ENCODE data around the gene MFAP5. TPM values are rescaled to one million over a fixed set of nuclear protein-coding genes. Genes with fewer than 3 reads are reported as not detected.

The MFAP5 gene
- total RNA-seq, 1 experiment from 2014 or later = not detected

DNA sequence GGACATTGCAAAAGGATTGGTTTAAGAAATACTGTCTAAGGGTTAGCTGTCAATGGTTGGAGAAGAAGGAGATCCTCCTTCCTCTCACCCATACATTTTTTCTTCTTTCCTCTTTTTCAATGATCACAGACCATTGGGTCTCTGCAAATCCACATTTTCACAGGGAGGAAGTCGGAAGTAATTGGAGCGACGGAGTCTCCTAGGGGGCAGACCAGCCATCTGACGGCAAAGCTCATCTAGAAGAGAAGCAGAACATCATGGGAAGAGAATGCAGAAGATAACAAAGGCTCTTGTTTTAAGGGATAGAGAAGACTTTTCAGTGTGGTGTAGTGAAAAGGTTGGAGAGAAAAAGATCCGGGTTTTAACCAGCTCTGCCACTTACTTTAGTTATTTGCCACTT is 14.7 kb downstream of the MFAP5 start:
- DNase-seq (ENCODE audit: low read depth, low spot score) = no peak
- ATAC-seq = no peak
- Histone ChIP-seq H3K27me3 (ENCODE audit: insufficient read depth, low read length) (peaks cover 11% of the 10 kb centered on the region; the same call in 1 of the 2 replicates), H3K4me3 (replicated peaks in 1 of 2; ENCODE audit: low read depth in 1 of 2, low read length in 2 of 2) (no peak overlapping the region), H3K4me1 (ENCODE audit: control insufficient read depth in 1 of 2, insufficient read depth in 2 of 2, low read length in 2 of 2) (no peaks in the 10 kb centered on the region), H4K20me1 (ENCODE audit: insufficient read depth) (no peaks in the 10 kb centered on the region), H3K79me2 (ENCODE audit: insufficient read depth, low read length) (no peaks in the 10 kb centered on the region), H3K9me2 (ENCODE audit: insufficient read depth) (no peaks in the 10 kb centered on the region), H2AFZ (ENCODE audit: low read depth, low read length, poor library complexity, severe bottlenecking) (no peak overlapping the region), H3K9ac (ENCODE audit: low read length) (no peak overlapping the region), H3K9me3 (ENCODE audit: control insufficient read depth in 1 of 2, insufficient read depth in 1 of 2, low read depth in 1 of 2, low read length in 2 of 2) (no peaks in the 10 kb centered on the region), H3K4me2 (ENCODE audit: low read length) (no peak overlapping the region), H3K27ac (ENCODE audit: low read depth, low read length) (no peak overlapping the region), H3K36me3 (ENCODE audit: control insufficient read depth in 1 of 2, insufficient read depth in 2 of 2, low read length in 2 of 2) (no peaks in the 10 kb centered on the region)
- CTCF ChIA-PET = interaction anchor here (1.2 to 1.6 kb wide), 2 partner anchors 9 to 104 kb away, joined by 3 to 4 read pairs; no protein-coding TSS in a partner anchor
- POLR2A ChIA-PET = no interaction called here
- TF ChIP-seq, protein P1, sequence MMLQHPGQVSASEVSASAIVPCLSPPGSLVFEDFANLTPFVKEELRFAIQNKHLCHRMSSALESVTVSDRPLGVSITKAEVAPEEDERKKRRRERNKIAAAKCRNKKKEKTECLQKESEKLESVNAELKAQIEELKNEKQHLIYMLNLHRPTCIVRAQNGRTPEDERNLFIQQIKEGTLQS (IDR thresholded peaks at IDR 0.05) = no peak
- TF ChIP-seq RAD21 (IDR thresholded peaks at IDR 0.05; ENCODE audit: low read depth) (no peak), MAX (IDR thresholded peaks at IDR 0.05) (no peak), CBX3 (IDR thresholded peaks at IDR 0.05; ENCODE audit: low read depth) (no peak), ZBTB33 (IDR thresholded peaks at IDR 0.05; ENCODE audit: extremely low read depth, insufficient replicate concordance, low read length) (no peak)
- TF ChIP-seq, protein P2, sequence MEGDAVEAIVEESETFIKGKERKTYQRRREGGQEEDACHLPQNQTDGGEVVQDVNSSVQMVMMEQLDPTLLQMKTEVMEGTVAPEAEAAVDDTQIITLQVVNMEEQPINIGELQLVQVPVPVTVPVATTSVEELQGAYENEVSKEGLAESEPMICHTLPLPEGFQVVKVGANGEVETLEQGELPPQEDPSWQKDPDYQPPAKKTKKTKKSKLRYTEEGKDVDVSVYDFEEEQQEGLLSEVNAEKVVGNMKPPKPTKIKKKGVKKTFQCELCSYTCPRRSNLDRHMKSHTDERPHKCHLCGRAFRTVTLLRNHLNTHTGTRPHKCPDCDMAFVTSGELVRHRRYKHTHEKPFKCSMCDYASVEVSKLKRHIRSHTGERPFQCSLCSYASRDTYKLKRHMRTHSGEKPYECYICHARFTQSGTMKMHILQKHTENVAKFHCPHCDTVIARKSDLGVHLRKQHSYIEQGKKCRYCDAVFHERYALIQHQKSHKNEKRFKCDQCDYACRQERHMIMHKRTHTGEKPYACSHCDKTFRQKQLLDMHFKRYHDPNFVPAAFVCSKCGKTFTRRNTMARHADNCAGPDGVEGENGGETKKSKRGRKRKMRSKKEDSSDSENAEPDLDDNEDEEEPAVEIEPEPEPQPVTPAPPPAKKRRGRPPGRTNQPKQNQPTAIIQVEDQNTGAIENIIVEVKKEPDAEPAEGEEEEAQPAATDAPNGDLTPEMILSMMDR (IDR thresholded peaks at IDR 0.05 in 2 of 3, conservative IDR thresholded peaks at IDR 0.05 in 1 of 3; ENCODE audit: borderline replicate concordance in 1 of 3, insufficient read depth in 1 of 3, low read depth in 2 of 3, low read length in 2 of 3) = no peak
- intact Hi-C loops (cut with micrococcal nuclease) = no loop called here
- RAD21 ChIA-PET (ENCODE audit: low non-redundant PET in 1 of 2, low total read pairs in 2 of 2, uncharacterized antibody in 2 of 2, unreplicated experiment in 2 of 2) = no interaction called here
- BruUV-seq (replicated peaks) = no TSS peak
